OCI-LY7 (cell line): ENCODE data around the gene ANO1.

ENCODE experiments used
- CTCF ChIP-seq: fragments of 200-600 bp; sonication (generic); conservative IDR thresholded peaks from 2 replicates; pipeline ENCODE4 v1.5.1; 2014; ENCODE audit warnings: mild to moderate bottlenecking, antibody characterized with exemption, low read length, moderate library complexity, mixed read lengths
- EZH2phosphoT487 ChIP-seq: fragments of 200-600 bp; sonication (generic); IDR thresholded peaks from 2 replicates; pipeline ENCODE4 v1.6.1; 2018; ENCODE audit warnings: low read depth, borderline replicate concordance, mild to moderate bottlenecking, mixed run types, antibody characterized with exemption, low read length, moderate library complexity, mixed read lengths

- TF ChIP-seq CTCF (no peak), EZH2phosphoT487 (no peak)
These were observed 80.8 kb downstream of the ANO1 start for GRCh38 chr11:70158757-70159389.
